PC-9 (cell line): ENCODE data around the gene C15orf62.

Experiments
- EZH2 ChIP-seq: fragments of 200-600 bp; sonication (generic); IDR thresholded peaks from 2 replicates; pipeline ENCODE4 v1.8.0; 2017; ENCODE audit warnings: antibody characterized with exemption, low read depth
- TF ChIP-seq, protein P1 (sequence below): fragments of 200-600 bp; sonication (generic); conservative IDR thresholded peaks from 2 replicates; pipeline ENCODE4 v1.6.1; 2017; ENCODE audit warnings: mixed run types, antibody characterized with exemption, mild to moderate bottlenecking, moderate library complexity

DNA sequence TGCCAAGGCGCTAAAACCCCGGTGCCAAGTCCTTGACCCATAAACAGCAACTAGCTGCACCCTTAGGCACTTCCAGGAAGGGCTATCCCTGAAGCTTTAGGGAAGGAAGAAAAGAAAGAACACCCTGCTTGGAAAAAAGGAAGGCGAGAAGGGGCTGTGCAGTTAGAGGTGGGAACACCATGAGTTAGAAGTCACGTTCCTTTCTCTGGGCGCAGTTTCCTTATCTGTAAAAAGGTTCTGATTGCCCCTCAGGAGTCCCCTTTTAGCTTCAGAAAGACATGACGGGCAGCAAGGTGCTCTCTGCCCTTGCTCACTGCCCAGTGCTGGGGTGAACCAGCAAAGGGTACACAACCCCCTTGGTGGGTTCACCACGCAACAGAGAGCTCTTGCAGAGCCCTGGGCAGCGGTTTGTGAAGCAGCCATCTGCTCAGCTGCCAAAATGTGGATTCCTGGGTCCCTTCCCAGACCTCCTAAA, 5.1 kb upstream of the C15orf62 start:
- TF ChIP-seq EZH2 = no peak
- TF ChIP-seq, protein P1, sequence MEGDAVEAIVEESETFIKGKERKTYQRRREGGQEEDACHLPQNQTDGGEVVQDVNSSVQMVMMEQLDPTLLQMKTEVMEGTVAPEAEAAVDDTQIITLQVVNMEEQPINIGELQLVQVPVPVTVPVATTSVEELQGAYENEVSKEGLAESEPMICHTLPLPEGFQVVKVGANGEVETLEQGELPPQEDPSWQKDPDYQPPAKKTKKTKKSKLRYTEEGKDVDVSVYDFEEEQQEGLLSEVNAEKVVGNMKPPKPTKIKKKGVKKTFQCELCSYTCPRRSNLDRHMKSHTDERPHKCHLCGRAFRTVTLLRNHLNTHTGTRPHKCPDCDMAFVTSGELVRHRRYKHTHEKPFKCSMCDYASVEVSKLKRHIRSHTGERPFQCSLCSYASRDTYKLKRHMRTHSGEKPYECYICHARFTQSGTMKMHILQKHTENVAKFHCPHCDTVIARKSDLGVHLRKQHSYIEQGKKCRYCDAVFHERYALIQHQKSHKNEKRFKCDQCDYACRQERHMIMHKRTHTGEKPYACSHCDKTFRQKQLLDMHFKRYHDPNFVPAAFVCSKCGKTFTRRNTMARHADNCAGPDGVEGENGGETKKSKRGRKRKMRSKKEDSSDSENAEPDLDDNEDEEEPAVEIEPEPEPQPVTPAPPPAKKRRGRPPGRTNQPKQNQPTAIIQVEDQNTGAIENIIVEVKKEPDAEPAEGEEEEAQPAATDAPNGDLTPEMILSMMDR = no peak
